ENCODE results near the gene EDEM2. TPM values are rescaled to one million over a fixed set of nuclear protein-coding genes. Genes with fewer than 3 reads are reported as not detected.
"Not testable (repeated sequence)": the region's sequence is repeated elsewhere in the genome, so short reads cannot be mapped to it uniquely, and the experiment has no call there.

EDEM2 gene
- total RNA-seq, 1 donor from 2014 or later, result 19.9 TPM

- peaks cover 47% of the 10 kb centered on the region for H3K36me3 Mint-ChIP-seq (ENCODE audit: low read depth)
- H3K9me3 Mint-ChIP-seq, result no peaks in the 10 kb centered on the region
- H3K4me3 Mint-ChIP-seq, result no peak overlapping the region
- no peak overlapping the region for H3K27ac Mint-ChIP-seq
- no peaks in the 10 kb centered on the region for H3K4me1 Mint-ChIP-seq (ENCODE audit: low read depth)
- DNase-seq (ENCODE audit: low spot score), result no peak
- no peaks in the 10 kb centered on the region for H3K27me3 Mint-ChIP-seq (ENCODE audit: insufficient read depth)
- intact Hi-C loops (cut with micrococcal nuclease), result no loop called here
These were observed 13.4 kb downstream of the EDEM2 start for GRCh38 chr20:35133735-35134134.

GRCh38 chr20:35133031-35133430 is 14.1 kb downstream of the EDEM2 start:
- no peaks in the 10 kb centered on the region for H3K4me1 Mint-ChIP-seq (ENCODE audit: low read depth)
- no peaks in the 10 kb centered on the region for H3K27me3 Mint-ChIP-seq (ENCODE audit: insufficient read depth)
- intact Hi-C loops (cut with micrococcal nuclease), result no loop called here
- H3K36me3 Mint-ChIP-seq (ENCODE audit: low read depth), result peaks cover 47% of the 10 kb centered on the region
- no peaks in the 10 kb centered on the region for H3K9me3 Mint-ChIP-seq
- no peak overlapping the region for H3K27ac Mint-ChIP-seq
- DNase-seq (ENCODE audit: low spot score), result no peak
- no peak overlapping the region for H3K4me3 Mint-ChIP-seq

GRCh38 chr20:35131934-35132333 is 15.2 kb downstream of the EDEM2 start:
- Mint-ChIP-seq H3K4me1 (ENCODE audit: low read depth) (no peaks in the 10 kb centered on the region), H3K36me3 (ENCODE audit: low read depth) (peaks cover 39% of the 10 kb centered on the region), H3K4me3 (no peak overlapping the region)

GRCh38 chr20:35129647-35130069 is 17.5 kb downstream of the EDEM2 start:
- H3K27me3 Mint-ChIP-seq (ENCODE audit: insufficient read depth), result no peaks in the 10 kb centered on the region
- H3K36me3 Mint-ChIP-seq (ENCODE audit: low read depth), result peaks cover 40% of the 10 kb centered on the region
- DNase-seq (ENCODE audit: low spot score), result no peak
- no peaks in the 10 kb centered on the region for H3K9me3 Mint-ChIP-seq
- H3K4me1 Mint-ChIP-seq (ENCODE audit: low read depth), result no peaks in the 10 kb centered on the region
- intact Hi-C loops (cut with micrococcal nuclease), result no loop called here
- H3K27ac Mint-ChIP-seq, result no peak overlapping the region
- no peak overlapping the region for H3K4me3 Mint-ChIP-seq

More at GRCh38 chr20:35131934-35132333, 15.2 kb downstream of the EDEM2 start:
- no peaks in the 10 kb centered on the region for H3K27me3 Mint-ChIP-seq (ENCODE audit: insufficient read depth)
- no peak overlapping the region for H3K27ac Mint-ChIP-seq
- intact Hi-C loops (cut with micrococcal nuclease), result no loop called here
- no peaks in the 10 kb centered on the region for H3K9me3 Mint-ChIP-seq
- no peak for DNase-seq (ENCODE audit: low spot score)

GRCh38 chr20:35125753-35126152 is 21.4 kb downstream of the EDEM2 start:
- Mint-ChIP-seq H3K36me3 (ENCODE audit: low read depth) (peaks cover 34% of the 10 kb centered on the region), H3K27me3 (ENCODE audit: insufficient read depth) (no peaks in the 10 kb centered on the region), H3K27ac (no peak overlapping the region), H3K4me3 (no peak overlapping the region), H3K4me1 (ENCODE audit: low read depth) (no peaks in the 10 kb centered on the region), H3K9me3 (no peaks in the 10 kb centered on the region)
- DNase-seq (ENCODE audit: low spot score), result no peak
- intact Hi-C loops (cut with micrococcal nuclease), result no loop called here

GRCh38 chr20:35122756-35123405 is 24.3 kb downstream of the EDEM2 start:
- intact Hi-C loops (cut with micrococcal nuclease), result no loop called here
- Mint-ChIP-seq H3K36me3 (ENCODE audit: low read depth) (peaks cover 51% of the 10 kb centered on the region), H3K27me3 (ENCODE audit: insufficient read depth) (no peaks in the 10 kb centered on the region), H3K27ac (no peak overlapping the region), H3K4me3 (no peak overlapping the region), H3K4me1 (ENCODE audit: low read depth) (peaks cover 3% of the 10 kb centered on the region), H3K9me3 (no peaks in the 10 kb centered on the region)
- DNase-seq (ENCODE audit: low spot score), result no peak

- DNase-seq (ENCODE audit: low spot score), result no peak
- Mint-ChIP-seq H3K27me3 (ENCODE audit: insufficient read depth) (no peaks in the 10 kb centered on the region), H3K4me1 (ENCODE audit: low read depth) (peaks cover 7% of the 10 kb centered on the region), H3K27ac (no peak overlapping the region), H3K9me3 (no peaks in the 10 kb centered on the region), H3K36me3 (ENCODE audit: low read depth) (peaks cover 51% of the 10 kb centered on the region), H3K4me3 (no peak overlapping the region)
- intact Hi-C loops (cut with micrococcal nuclease), result no loop called here
These were observed 25.9 kb downstream of the EDEM2 start for GRCh38 chr20:35121186-35121585.

GRCh38 chr20:35120012-35120701 is 27.0 kb downstream of the EDEM2 start:
- intact Hi-C loops (cut with micrococcal nuclease), result no loop called here
- H3K27ac Mint-ChIP-seq, result no peak overlapping the region
- H3K4me3 Mint-ChIP-seq, result no peak overlapping the region
- H3K36me3 Mint-ChIP-seq (ENCODE audit: low read depth), result peaks cover 46% of the 10 kb centered on the region
- H3K9me3 Mint-ChIP-seq, result no peaks in the 10 kb centered on the region
- DNase-seq (ENCODE audit: low spot score), result no peak
- H3K4me1 Mint-ChIP-seq (ENCODE audit: low read depth), result peaks cover 7% of the 10 kb centered on the region
- H3K27me3 Mint-ChIP-seq (ENCODE audit: insufficient read depth), result no peaks in the 10 kb centered on the region

- intact Hi-C loops (cut with micrococcal nuclease), result no loop called here
- no peak overlapping the region for H3K4me3 Mint-ChIP-seq
- peaks cover 39% of the 10 kb centered on the region for H3K36me3 Mint-ChIP-seq (ENCODE audit: low read depth)
- H3K9me3 Mint-ChIP-seq, result no peaks in the 10 kb centered on the region
- DNase-seq (ENCODE audit: low spot score), result no peak
- peaks cover 7% of the 10 kb centered on the region for H3K4me1 Mint-ChIP-seq (ENCODE audit: low read depth)
- no peaks in the 10 kb centered on the region for H3K27me3 Mint-ChIP-seq (ENCODE audit: insufficient read depth)
- peak overlapping the region; percentile 48 for H3K27ac Mint-ChIP-seq
These were observed 29.5 kb downstream of the EDEM2 start for GRCh38 chr20:35117629-35118028.

GRCh38 chr20:35117196-35117595 is 29.9 kb downstream of the EDEM2 start:
- H3K27ac Mint-ChIP-seq, result no peak overlapping the region
- peaks cover 40% of the 10 kb centered on the region for H3K36me3 Mint-ChIP-seq (ENCODE audit: low read depth)

GRCh38 chr20:35116258-35116657 is 30.9 kb downstream of the EDEM2 start:
- peaks cover 7% of the 10 kb centered on the region for H3K4me1 Mint-ChIP-seq (ENCODE audit: low read depth)
- intact Hi-C loops (cut with micrococcal nuclease), result no loop called here
- no peak overlapping the region for H3K27ac Mint-ChIP-seq
- H3K27me3 Mint-ChIP-seq (ENCODE audit: insufficient read depth), result no peaks in the 10 kb centered on the region
- no peaks in the 10 kb centered on the region for H3K9me3 Mint-ChIP-seq
- peaks cover 35% of the 10 kb centered on the region for H3K36me3 Mint-ChIP-seq (ENCODE audit: low read depth)
- DNase-seq (ENCODE audit: low spot score), result no peak
- no peak overlapping the region for H3K4me3 Mint-ChIP-seq

More at GRCh38 chr20:35117196-35117595, 29.9 kb downstream of the EDEM2 start:
- no peak for DNase-seq (ENCODE audit: low spot score)
- H3K27me3 Mint-ChIP-seq (ENCODE audit: insufficient read depth), result no peaks in the 10 kb centered on the region
- no peak overlapping the region for H3K4me3 Mint-ChIP-seq
- intact Hi-C loops (cut with micrococcal nuclease), result no loop called here
- H3K4me1 Mint-ChIP-seq (ENCODE audit: low read depth), result peaks cover 7% of the 10 kb centered on the region
- no peaks in the 10 kb centered on the region for H3K9me3 Mint-ChIP-seq

- intact Hi-C loops (cut with micrococcal nuclease), result no loop called here
- no peaks in the 10 kb centered on the region for H3K27me3 Mint-ChIP-seq (ENCODE audit: insufficient read depth)
- H3K4me1 Mint-ChIP-seq (ENCODE audit: low read depth), result peaks cover 7% of the 10 kb centered on the region
- peaks cover 33% of the 10 kb centered on the region for H3K36me3 Mint-ChIP-seq (ENCODE audit: low read depth)
- no peak overlapping the region for H3K27ac Mint-ChIP-seq
- H3K9me3 Mint-ChIP-seq, result no peaks in the 10 kb centered on the region
- no peak for DNase-seq (ENCODE audit: low spot score)
- no peak overlapping the region for H3K4me3 Mint-ChIP-seq
These were observed 31.5 kb downstream of the EDEM2 start for GRCh38 chr20:35115606-35116005.

GRCh38 chr20:35112276-35112675 is 34.9 kb downstream of the EDEM2 start:
- intact Hi-C loops (cut with micrococcal nuclease); H3K9me3 Mint-ChIP-seq; H3K27ac Mint-ChIP-seq; H3K4me3 Mint-ChIP-seq; H3K27me3 Mint-ChIP-seq (ENCODE audit: insufficient read depth); DNase-seq (ENCODE audit: low spot score); H3K4me1 Mint-ChIP-seq (ENCODE audit: low read depth): not testable (repeated sequence)
- peaks cover 14% of the 10 kb centered on the region for H3K36me3 Mint-ChIP-seq (ENCODE audit: low read depth)

Data from activated T-helper 1 cell treated with anti-CD3 and anti-CD28 coated beads, Interleukin-12 subunit alpha, Interleukin-12 subunit beta, Interleukin-2, Interleukin-4 antibody, amounts not matched to agents 30 ng/mL and 10 ng/mL and 1 ng/mL, durations not matched to agents 14 hours and 24 hours and 36 hours (primary cell).